Astrocyte (in vitro differentiated cells and primary cell): ENCODE results near the gene ALDOA. TPM values are rescaled to one million over a fixed set of nuclear protein-coding genes. Genes with fewer than 3 reads are reported as not detected.

Experiments
- DNase-seq: peaks from one replicate; pipeline ENCODE4 v3.0.0-alpha.2; 2010; ENCODE audit warnings: low read depth
- FAIRE-seq: peaks from 2 replicates; lab custom pipeline; 2011; peaks lifted over from hg19 to GRCh38; lab: Jason Lieb, UNC
- H2AFZ ChIP-seq: 2 replicates; pipeline ENCODE4 v1.6.0; 2012; ENCODE audit warnings: low read depth, low read length, inconsistent platforms
- H3K27ac ChIP-seq: 2 replicates; pipeline ENCODE4 v1.5.1; 2011; ENCODE audit warnings: low read depth, low read length, inconsistent platforms
- H3K27me3 ChIP-seq: 2 replicates; pipeline ENCODE4 v1.6.0; 2011; ENCODE audit warnings: low read length, inconsistent platforms; ENCODE audit not compliant: insufficient read depth
- H3K36me3 ChIP-seq: 2 replicates; pipeline ENCODE4 v1.5.1; 2011; ENCODE audit warnings: low read length, inconsistent platforms; ENCODE audit not compliant: insufficient read depth
- H3K4me1 ChIP-seq: 2 replicates; pipeline ENCODE4 v1.5.1; 2011; ENCODE audit warnings: low read length, inconsistent platforms; ENCODE audit not compliant: insufficient read depth
- H3K4me2 ChIP-seq: 2 replicates; pipeline ENCODE4 v1.6.0; 2012; ENCODE audit warnings: low read length, inconsistent platforms
- H3K4me3 ChIP-seq: 2 replicates; pipeline ENCODE4 v1.5.1; 2011; ENCODE audit warnings: low read depth, mild to moderate bottlenecking, low read length, inconsistent platforms; ENCODE audit not compliant: insufficient read depth
- H3K79me2 ChIP-seq: 2 replicates; pipeline ENCODE4 v1.6.0; 2012; ENCODE audit warnings: mild to moderate bottlenecking, low read length, inconsistent platforms; ENCODE audit not compliant: insufficient read depth
- H3K9ac ChIP-seq: 2 replicates; pipeline ENCODE4 v1.6.0; 2012; ENCODE audit warnings: mild to moderate bottlenecking, low read length, inconsistent platforms
- H3K9me3 ChIP-seq: 2 replicates; pipeline ENCODE4 v1.5.1; 2012; ENCODE audit warnings: low read depth, mild to moderate bottlenecking, low read length, inconsistent platforms; ENCODE audit not compliant: insufficient read depth
- H4K20me1 ChIP-seq: 2 replicates; pipeline ENCODE4 v1.6.0; 2012; ENCODE audit warnings: low read length, inconsistent platforms; ENCODE audit not compliant: insufficient read depth
- H3K27ac Mint-ChIP-seq: one replicate; pipeline ENCODE4 v1.8.0; 2021; ENCODE audit warnings: mild to moderate bottlenecking, mixed read lengths; ENCODE audit not compliant: unreplicated experiment
- H3K27me3 Mint-ChIP-seq: one replicate; pipeline ENCODE4 v1.8.0; 2021; ENCODE audit warnings: low read depth, mixed read lengths; ENCODE audit not compliant: unreplicated experiment
- H3K36me3 Mint-ChIP-seq: one replicate; pipeline ENCODE4 v1.8.0; 2021; ENCODE audit warnings: low read depth, mixed read lengths; ENCODE audit not compliant: unreplicated experiment
- H3K4me1 Mint-ChIP-seq: one replicate; pipeline ENCODE4 v1.8.0; 2021; ENCODE audit warnings: low read depth, mixed read lengths; ENCODE audit not compliant: unreplicated experiment
- H3K4me3 Mint-ChIP-seq: one replicate; pipeline ENCODE4 v1.8.0; 2021; ENCODE audit warnings: mild to moderate bottlenecking, moderate library complexity, mixed read lengths; ENCODE audit not compliant: unreplicated experiment
- H3K9me3 Mint-ChIP-seq: one replicate; pipeline ENCODE4 v1.8.0; 2021; ENCODE audit warnings: mild to moderate bottlenecking, mixed read lengths; ENCODE audit not compliant: unreplicated experiment
- EZH2 ChIP-seq: IDR thresholded peaks from 2 replicates; pipeline ENCODE4 v1.6.1; 2012; ENCODE audit warnings: mild to moderate bottlenecking, low read length, inconsistent platforms; ENCODE audit not compliant: insufficient read depth
- total RNA-seq: library from RNA; stranded (reverse); gene quantifications from 2 replicates; pipeline ENCODE4 v1.2.1, GENCODE V29; 2021
- TF ChIP-seq, protein P1 (sequence below): IDR thresholded peaks from 2 replicates; pipeline ENCODE4 v1.5.1; 2011; ENCODE audit warnings: low read depth, mild to moderate bottlenecking, inconsistent platforms, low read length, moderate library complexity; ENCODE audit not compliant: insufficient read depth

ALDOA gene
- total RNA-seq, 1 donor from 2014 or later = 1,795 TPM

DNA sequence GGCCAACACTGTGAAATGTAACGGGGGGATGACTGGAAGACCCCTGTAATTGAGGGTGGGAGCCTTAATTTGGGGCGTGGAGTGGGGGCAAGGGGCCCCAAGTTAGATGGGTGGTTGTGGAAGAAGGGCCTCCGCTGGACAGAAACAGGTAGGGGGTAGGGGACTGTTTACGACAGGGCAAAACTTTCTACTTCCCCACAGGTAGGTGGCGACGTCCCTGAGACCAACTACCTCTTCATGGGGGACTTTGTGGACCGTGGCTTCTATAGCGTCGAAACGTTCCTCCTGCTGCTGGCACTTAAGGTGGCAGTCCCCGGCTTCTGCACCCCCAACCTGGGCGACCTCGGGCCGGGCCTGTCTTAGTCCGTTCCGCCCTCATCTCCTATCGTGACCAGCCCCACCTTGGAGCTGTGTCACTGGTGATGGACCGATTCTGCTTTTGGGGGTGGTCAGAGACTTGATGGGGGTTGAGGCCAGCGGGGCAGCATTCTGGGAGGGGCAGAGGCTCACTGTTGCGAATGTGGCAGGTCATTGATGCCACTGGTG lies 17.1 kb downstream of the ALDOA start:
- Mint-ChIP-seq H3K4me1 (peaks cover 9% of the 10 kb centered on the region), H3K36me3 (peaks cover 38% of the 10 kb centered on the region), H3K27me3 (no peaks in the 10 kb centered on the region), H3K9me3 (no peaks in the 10 kb centered on the region), H3K4me3 (peak overlapping the region; percentile 29), H3K27ac (no peak overlapping the region)
- no peak overlapping the region for H2AFZ ChIP-seq
- no peak for FAIRE-seq
- H3K4me1 ChIP-seq = peaks cover 7% of the 10 kb centered on the region
- H3K36me3 ChIP-seq = peaks cover 22% of the 10 kb centered on the region
- H3K79me2 ChIP-seq = peaks cover 50% of the 10 kb centered on the region
- H3K27me3 ChIP-seq = no peaks in the 10 kb centered on the region
- no peak for DNase-seq
- TF ChIP-seq, protein P1, sequence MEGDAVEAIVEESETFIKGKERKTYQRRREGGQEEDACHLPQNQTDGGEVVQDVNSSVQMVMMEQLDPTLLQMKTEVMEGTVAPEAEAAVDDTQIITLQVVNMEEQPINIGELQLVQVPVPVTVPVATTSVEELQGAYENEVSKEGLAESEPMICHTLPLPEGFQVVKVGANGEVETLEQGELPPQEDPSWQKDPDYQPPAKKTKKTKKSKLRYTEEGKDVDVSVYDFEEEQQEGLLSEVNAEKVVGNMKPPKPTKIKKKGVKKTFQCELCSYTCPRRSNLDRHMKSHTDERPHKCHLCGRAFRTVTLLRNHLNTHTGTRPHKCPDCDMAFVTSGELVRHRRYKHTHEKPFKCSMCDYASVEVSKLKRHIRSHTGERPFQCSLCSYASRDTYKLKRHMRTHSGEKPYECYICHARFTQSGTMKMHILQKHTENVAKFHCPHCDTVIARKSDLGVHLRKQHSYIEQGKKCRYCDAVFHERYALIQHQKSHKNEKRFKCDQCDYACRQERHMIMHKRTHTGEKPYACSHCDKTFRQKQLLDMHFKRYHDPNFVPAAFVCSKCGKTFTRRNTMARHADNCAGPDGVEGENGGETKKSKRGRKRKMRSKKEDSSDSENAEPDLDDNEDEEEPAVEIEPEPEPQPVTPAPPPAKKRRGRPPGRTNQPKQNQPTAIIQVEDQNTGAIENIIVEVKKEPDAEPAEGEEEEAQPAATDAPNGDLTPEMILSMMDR = no peak
- no peak for TF ChIP-seq EZH2
- peaks cover 58% of the 10 kb centered on the region for H4K20me1 ChIP-seq
- no peak overlapping the region for H3K27ac ChIP-seq
- H3K4me2 ChIP-seq = no peak overlapping the region
- no peak overlapping the region for H3K9ac ChIP-seq
- no peaks in the 10 kb centered on the region for H3K9me3 ChIP-seq
- H3K4me3 ChIP-seq = no peak overlapping the region

DNA sequence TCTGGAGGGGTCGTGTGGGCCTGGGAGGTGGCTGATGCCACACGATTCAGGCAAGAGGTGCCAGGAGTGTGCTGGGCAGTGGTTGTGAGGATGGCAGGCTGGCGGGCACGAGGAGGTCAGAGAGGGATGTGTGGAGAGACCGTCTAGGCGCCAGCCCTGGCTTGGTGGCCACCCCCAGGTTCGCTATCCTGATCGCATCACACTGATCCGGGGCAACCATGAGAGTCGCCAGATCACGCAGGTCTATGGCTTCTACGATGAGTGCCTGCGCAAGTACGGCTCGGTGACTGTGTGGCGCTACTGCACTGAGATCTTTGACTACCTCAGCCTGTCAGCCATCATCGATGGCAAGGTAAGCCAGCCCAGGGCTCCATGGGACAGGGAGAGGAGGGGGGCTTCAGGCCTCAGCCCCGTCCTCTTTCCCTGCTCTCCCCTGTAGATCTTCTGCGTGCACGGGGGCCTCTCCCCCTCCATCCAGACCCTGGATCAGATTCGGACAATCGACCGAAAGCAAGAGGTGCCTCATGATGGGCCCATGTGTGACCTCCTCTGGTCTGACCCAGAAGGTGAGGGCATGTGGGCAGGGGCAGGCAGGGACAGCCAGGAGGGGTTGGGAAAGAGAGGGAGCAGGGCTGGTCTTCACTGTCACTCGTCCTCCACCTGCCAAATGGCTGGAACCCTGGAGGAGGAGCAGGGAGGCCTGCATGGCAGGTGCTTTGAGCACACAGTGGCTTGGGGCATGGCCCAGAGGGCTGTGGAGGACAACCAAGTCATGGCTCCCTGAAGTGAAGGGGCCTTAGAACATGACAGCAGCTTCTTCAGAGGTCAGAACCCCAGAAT lies 17.9 kb downstream of the ALDOA start:
- no peaks in the 10 kb centered on the region for H3K27me3 Mint-ChIP-seq
- Histone ChIP-seq H3K4me1 (no peaks in the 10 kb centered on the region), H3K27ac (no peak overlapping the region), H3K9me3 (no peaks in the 10 kb centered on the region), H2AFZ (no peak overlapping the region), H3K4me2 (no peak overlapping the region), H3K36me3 (peaks cover 16% of the 10 kb centered on the region), H3K9ac (no peak overlapping the region), H4K20me1 (peaks cover 50% of the 10 kb centered on the region), H3K27me3 (no peaks in the 10 kb centered on the region), H3K79me2 (peaks cover 42% of the 10 kb centered on the region), H3K4me3 (no peak overlapping the region)
- no peak for FAIRE-seq
- no peak for DNase-seq
- H3K4me3 Mint-ChIP-seq = no peak overlapping the region
- H3K27ac Mint-ChIP-seq = no peak overlapping the region
- no peaks in the 10 kb centered on the region for H3K9me3 Mint-ChIP-seq
- H3K36me3 Mint-ChIP-seq = peaks cover 33% of the 10 kb centered on the region
- TF ChIP-seq, protein P1 = no peak
- TF ChIP-seq EZH2 = no peak
- peaks cover 2% of the 10 kb centered on the region for H3K4me1 Mint-ChIP-seq
